ENCODE data around the gene EPB41L5.
"Not testable (repeated sequence)": the region's sequence is repeated elsewhere in the genome, so short reads cannot be mapped to it uniquely, and the experiment has no call there.

The EPB41L5 gene

DNA sequence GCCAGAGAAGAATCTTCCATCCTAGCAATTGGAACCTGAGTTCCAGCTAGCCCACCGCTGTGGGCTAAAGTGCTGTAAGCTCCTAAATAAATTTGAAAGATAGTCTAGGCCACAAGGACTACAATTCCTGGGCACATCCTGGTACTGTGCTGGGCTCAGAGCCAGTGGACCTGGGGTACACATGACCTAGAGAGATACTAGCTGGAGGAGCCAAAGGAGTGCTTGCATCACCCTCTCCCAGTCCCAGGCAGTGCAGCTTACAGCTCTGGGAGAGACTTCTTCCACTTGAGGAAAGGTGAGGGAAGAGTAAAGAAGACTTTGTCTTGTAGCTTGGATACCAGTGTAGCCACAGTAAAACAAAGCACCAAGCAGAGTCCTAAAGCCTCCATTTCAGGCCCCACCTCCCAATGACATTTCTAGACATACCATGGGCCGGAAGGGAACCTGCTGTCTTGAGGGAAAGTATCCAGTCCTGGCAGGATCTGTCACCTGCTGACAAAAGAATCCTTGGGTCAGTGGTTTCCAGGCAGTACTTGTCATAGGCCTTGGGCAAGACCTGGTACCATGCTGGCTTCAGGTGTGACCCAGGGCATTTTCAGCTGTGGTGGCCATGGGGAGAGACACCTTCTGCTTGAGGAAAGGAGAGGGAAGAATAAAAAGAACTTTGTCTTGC is 120.8 kb downstream of the EPB41L5 start:
- no peak overlapping the region for H3K27ac ChIP-seq
- no peak overlapping the region for H3K9ac ChIP-seq (ENCODE audit: insufficient read length)
- no peak overlapping the region for H3K4me3 ChIP-seq
- H3K36me3 ChIP-seq (ENCODE audit: insufficient read depth, low read length): peaks cover 6% of the 10 kb centered on the region; the same call in 1 of the 2 replicates
- TF ChIP-seq FOXP2 (optimal IDR thresholded peaks at IDR 0.05; ENCODE audit: control extremely low read depth, extremely low read length, insufficient read depth): no peak
- no peaks in the 10 kb centered on the region for H3K9me3 ChIP-seq (ENCODE audit: low read depth, low read length)
- DNase-seq (ENCODE audit: low read depth, low spot score): no peak

DNA sequence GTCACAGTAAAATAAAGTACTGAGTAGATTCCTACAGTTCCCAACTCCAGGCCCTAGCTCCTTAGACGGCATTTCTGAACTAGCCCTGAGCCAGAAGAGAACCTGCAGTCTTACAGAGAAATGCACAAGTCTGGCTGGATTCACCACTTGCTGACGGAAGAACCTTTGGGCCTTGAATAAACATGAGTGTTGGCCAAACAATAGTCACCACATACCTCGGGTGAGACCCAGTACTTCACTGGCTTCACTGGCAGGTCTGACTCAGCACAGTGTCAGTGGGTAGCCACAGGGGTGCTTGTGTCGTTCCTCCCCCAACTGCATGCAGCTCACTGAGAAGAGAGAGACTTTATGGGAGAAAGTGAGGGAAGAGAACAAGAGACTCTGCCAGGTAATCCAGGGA is 121.4 kb downstream of the EPB41L5 start:
- no peak for DNase-seq (ENCODE audit: low read depth, low spot score)
- H3K36me3 ChIP-seq (ENCODE audit: insufficient read depth, low read length): peaks cover 6% of the 10 kb centered on the region; the same call in 1 of the 2 replicates

DNA sequence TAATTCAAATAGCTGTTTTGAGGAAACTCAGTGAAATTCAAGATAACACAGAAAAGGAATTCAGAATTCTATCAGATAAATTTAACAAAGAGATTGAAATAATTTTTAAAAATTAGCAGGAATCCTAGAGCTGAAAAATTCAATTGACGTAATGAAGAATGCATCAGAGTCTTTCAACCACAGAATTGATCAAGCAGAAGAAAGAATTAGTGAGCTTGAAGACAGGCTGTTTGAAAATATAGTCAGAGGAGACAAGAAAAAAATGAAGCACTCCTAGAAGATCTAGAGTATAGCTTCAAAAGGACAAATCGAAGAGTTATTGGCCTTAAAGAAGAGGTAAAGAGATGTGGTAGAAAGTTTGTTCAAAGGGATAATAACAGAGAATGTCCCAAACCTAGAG is 122.1 kb downstream of the EPB41L5 start:
- DNase-seq (ENCODE audit: low read depth, low spot score); H3K27ac ChIP-seq; H3K9me3 ChIP-seq (ENCODE audit: low read depth, low read length); H3K4me3 ChIP-seq; H3K9ac ChIP-seq (ENCODE audit: insufficient read length); H3K36me3 ChIP-seq (ENCODE audit: insufficient read depth, low read length): not testable (repeated sequence)

More for the DNA sequence above, 121.4 kb downstream of the EPB41L5 start:
- Histone ChIP-seq H3K9me3 (ENCODE audit: low read depth, low read length) (no peaks in the 10 kb centered on the region), H3K4me3 (no peak overlapping the region), H3K27ac (no peak overlapping the region), H3K9ac (ENCODE audit: insufficient read length) (no peak overlapping the region)
- TF ChIP-seq EZH2 (IDR thresholded peaks at IDR 0.05) (no peak), POLR2AphosphoS5 (IDR thresholded peaks at IDR 0.05; ENCODE audit: borderline replicate concordance, low read depth, low read length) (no peak), FOXP2 (optimal IDR thresholded peaks at IDR 0.05; ENCODE audit: control extremely low read depth, extremely low read length, insufficient read depth) (no peak)

DNA sequence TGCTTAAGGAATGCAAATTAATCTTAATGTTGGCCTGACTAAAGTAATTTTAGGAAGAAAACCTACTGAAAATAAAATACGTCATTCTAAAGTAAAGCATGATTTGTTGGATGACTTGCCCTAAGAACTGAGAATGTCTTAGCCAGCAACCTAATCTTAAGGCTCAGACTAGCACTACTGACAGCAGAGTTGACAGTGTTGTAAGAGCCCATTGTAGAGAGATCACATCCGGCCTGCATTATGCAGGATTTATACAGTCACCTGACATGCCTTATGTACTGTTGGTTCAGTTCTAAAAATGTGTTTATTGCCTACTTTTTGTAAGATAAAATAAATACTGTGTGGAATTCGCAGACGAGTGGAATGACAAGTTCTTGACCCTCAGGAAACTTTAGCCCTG is 128.0 kb downstream of the EPB41L5 start:
- H3K4me3 ChIP-seq: no peak overlapping the region
- no peaks in the 10 kb centered on the region for H3K36me3 ChIP-seq (ENCODE audit: insufficient read depth, low read length)
- H3K9ac ChIP-seq (ENCODE audit: insufficient read length): no peak overlapping the region
- H3K9me3 ChIP-seq (ENCODE audit: low read depth, low read length): no peaks in the 10 kb centered on the region
- no peak overlapping the region for H3K27ac ChIP-seq
- no peak for DNase-seq (ENCODE audit: low read depth, low spot score)
- TF ChIP-seq POLR2AphosphoS5 (IDR thresholded peaks at IDR 0.05; ENCODE audit: borderline replicate concordance, low read depth, low read length) (no peak), FOXP2 (optimal IDR thresholded peaks at IDR 0.05; ENCODE audit: control extremely low read depth, extremely low read length, insufficient read depth) (no peak), EZH2 (IDR thresholded peaks at IDR 0.05) (no peak)

DNA sequence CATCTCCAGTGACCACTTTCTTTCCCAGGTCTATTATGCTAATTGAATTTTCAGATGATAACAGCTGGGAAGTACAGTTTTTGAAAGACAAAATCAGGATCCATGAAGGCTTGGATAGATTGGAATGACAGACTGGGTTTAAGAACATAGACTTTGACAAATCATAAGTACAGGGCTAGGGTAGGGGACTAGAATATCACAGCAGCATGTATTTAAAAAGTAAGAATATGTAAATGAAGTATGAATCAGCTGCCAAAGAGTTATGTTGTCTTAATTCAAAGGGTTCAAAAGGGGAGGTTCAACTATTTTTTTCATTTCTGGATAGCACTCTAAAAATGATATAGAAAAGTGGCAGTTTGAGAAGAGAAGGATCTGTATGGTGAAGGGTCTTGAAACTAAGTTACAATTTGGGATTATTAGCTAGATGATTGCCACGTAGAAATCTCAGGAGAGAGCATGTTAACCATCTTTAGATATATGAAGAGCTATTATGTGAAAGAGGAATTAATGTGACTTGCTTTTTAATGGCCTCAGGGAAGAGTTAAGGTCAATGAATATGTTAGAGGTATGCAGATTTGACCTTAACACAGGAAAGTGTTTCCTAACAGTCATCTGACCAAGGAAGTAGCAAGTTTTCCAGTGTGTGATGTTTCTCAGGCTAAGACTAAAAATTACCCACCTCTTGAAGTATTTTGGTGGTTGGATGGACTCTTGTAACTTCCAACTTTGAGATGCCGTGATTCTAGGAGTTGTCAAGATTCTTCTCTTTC is 128.6 kb downstream of the EPB41L5 start:
- H3K27ac ChIP-seq: no peak overlapping the region
- H3K9me3 ChIP-seq (ENCODE audit: low read depth, low read length): no peaks in the 10 kb centered on the region
- no peak for TF ChIP-seq POLR2AphosphoS5 (IDR thresholded peaks at IDR 0.05; ENCODE audit: borderline replicate concordance, low read depth, low read length)
- no peak for TF ChIP-seq FOXP2 (optimal IDR thresholded peaks at IDR 0.05; ENCODE audit: control extremely low read depth, extremely low read length, insufficient read depth)
- TF ChIP-seq EZH2 (IDR thresholded peaks at IDR 0.05): no peak
- H3K9ac ChIP-seq (ENCODE audit: insufficient read length): no peak overlapping the region
- H3K4me3 ChIP-seq: no peak overlapping the region
- H3K36me3 ChIP-seq (ENCODE audit: insufficient read depth, low read length): no peaks in the 10 kb centered on the region
- no peak for DNase-seq (ENCODE audit: low read depth, low spot score)

DNA sequence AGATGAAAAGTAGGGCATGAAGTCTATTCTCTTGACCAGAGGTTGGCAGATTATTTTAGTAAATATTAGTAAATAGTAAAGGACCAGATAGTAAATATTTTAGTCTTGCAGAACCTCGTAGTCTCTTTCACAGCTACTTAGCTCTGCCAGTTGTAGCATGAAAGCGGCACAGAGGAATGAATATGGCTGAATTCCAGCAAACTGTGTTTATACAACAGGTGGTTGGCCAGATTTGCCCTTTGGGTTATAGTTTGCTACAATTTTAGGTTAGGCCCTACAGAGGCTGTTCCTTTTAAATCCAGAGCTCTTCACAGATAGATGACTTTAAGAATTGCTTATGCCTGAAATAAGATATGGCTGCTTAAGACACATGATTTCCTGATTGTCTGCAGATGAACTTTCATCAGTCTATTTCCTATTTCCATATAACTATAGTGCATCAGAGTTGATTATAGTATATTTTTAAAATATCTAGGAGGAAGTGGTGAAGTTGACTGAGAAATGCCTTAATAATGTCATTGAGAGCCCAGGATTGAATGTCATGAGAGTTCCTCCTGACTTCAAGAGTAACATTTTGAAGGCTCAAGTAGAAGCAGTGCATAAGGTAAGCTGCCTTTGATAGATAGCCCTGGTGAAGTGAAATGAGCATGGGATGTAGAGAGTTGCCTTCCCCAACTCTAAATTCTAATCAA is 129.8 kb downstream of the EPB41L5 start:
- Histone ChIP-seq H3K9me3 (ENCODE audit: low read depth, low read length) (no peaks in the 10 kb centered on the region), H3K27ac (no peak overlapping the region), H3K9ac (ENCODE audit: insufficient read length) (no peak overlapping the region), H3K4me3 (no peak overlapping the region), H3K36me3 (ENCODE audit: insufficient read depth, low read length) (no peaks in the 10 kb centered on the region)
- TF ChIP-seq EZH2 (IDR thresholded peaks at IDR 0.05) (no peak), FOXP2 (optimal IDR thresholded peaks at IDR 0.05; ENCODE audit: control extremely low read depth, extremely low read length, insufficient read depth) (no peak), POLR2AphosphoS5 (IDR thresholded peaks at IDR 0.05; ENCODE audit: borderline replicate concordance, low read depth, low read length) (no peak)
- no peak for DNase-seq (ENCODE audit: low read depth, low spot score)

DNA sequence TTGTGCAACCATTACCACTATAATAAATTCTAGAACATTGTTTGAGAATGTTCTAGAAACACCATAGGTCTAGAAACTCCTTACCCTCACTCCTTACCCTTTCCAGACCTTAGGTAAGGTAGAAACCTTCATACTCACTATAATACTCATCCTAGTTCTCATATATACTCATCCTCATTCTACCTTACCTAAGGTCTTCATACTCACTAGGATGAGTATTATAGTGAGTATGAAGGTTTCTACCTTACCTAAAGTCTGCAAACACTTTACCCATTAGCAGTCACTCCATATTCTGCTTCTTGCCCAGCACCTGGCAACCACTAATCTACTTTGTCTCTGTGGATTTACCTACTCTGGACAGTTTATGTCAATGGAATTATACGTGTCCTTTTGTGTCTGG is 135.4 kb downstream of the EPB41L5 start:
- Histone ChIP-seq H3K9ac (ENCODE audit: insufficient read length) (no peak overlapping the region), H3K4me3 (no peak overlapping the region), H3K36me3 (ENCODE audit: insufficient read depth, low read length) (no peaks in the 10 kb centered on the region; the same call in 1 of the 2 replicates), H3K27ac (no peak overlapping the region), H3K9me3 (ENCODE audit: low read depth, low read length) (no peaks in the 10 kb centered on the region)
- TF ChIP-seq FOXP2 (optimal IDR thresholded peaks at IDR 0.05; ENCODE audit: control extremely low read depth, extremely low read length, insufficient read depth) (no peak), EZH2 (IDR thresholded peaks at IDR 0.05) (no peak), POLR2AphosphoS5 (IDR thresholded peaks at IDR 0.05; ENCODE audit: borderline replicate concordance, low read depth, low read length) (no peak)
- no peak for DNase-seq (ENCODE audit: low read depth, low spot score)

DNA sequence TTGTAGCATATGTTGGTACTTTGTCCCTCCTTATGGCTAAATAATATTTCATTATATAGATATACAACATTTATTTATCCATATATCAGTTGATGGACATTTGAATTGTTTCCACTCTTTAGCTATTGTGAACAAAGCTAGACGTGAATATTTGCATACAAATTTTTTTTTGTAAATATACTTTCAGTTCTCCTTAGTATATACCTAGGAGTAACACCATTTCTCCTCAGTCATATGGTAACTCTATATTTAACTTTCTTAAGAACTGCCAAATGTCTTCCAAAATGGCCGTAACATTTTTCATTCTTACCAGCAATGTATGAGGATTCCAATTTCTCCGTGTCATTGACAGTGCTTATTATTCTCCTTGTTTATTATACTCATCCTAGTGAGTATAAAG is 135.8 kb downstream of the EPB41L5 start:
- no peak for DNase-seq (ENCODE audit: low read depth, low spot score)
- Histone ChIP-seq H3K4me3 (no peak overlapping the region), H3K36me3 (ENCODE audit: insufficient read depth, low read length) (no peaks in the 10 kb centered on the region; the same call in 1 of the 2 replicates), H3K9me3 (ENCODE audit: low read depth, low read length) (no peaks in the 10 kb centered on the region), H3K27ac (no peak overlapping the region), H3K9ac (ENCODE audit: insufficient read length) (no peak overlapping the region)
- TF ChIP-seq FOXP2 (optimal IDR thresholded peaks at IDR 0.05; ENCODE audit: control extremely low read depth, extremely low read length, insufficient read depth): no peak

All from SK-N-MC (cell line).